Right lobe of liver (tissue), 6 donors: ENCODE data around the gene ATF1. TPM values are rescaled to one million over a fixed set of nuclear protein-coding genes. Genes with fewer than 3 reads are reported as not detected.
A peak's percentile ranks its signal among the peaks of the same experiment; 100 is the strongest.

ENCODE experiments used
- ATAC-seq, 4 donors: fragments of 200-7000 bp; cut with Tn5 transposase; one replicate each; pipeline ENCODE4 v1.9.1; 2020; ENCODE audit warnings: mild to moderate bottlenecking in 4 of 4, moderate library complexity in 4 of 4
- DNase-seq, 3 donors: peaks; one replicate each; pipeline ENCODE4 v3.0.0-alpha.2; 2020
- H3K27ac ChIP-seq, 3 donors: fragments of 200-600 bp; one replicate each; pipeline ENCODE4 v1.8.0; 2022
- H3K27me3 ChIP-seq, 2 donors: fragments of 200-600 bp; one replicate each; pipeline ENCODE4 v1.8.0; 2022
- H3K36me3 ChIP-seq, 4 donors: fragments of 200-600 bp; sonication (generic) in 1 of 4; one replicate each; pipeline versions ENCODE4 v1.5.1 to v1.8.0; 2017 to 2022; ENCODE audit warnings: control low read depth in 1 of 4
- H3K4me1 ChIP-seq, 4 donors: fragments of 200-600 bp; sonication (generic) in 1 of 4; one replicate each; pipeline versions ENCODE4 v1.5.1 to v1.8.0; 2017 to 2022; ENCODE audit warnings: control low read depth in 1 of 4
- H3K4me3 ChIP-seq, 3 donors: fragments of 200-600 bp; one replicate each; pipeline ENCODE4 v1.8.0; 2022
- H3K9me3 ChIP-seq, 4 donors: fragments of 200-600 bp; sonication (generic) in 1 of 4; one replicate each; pipeline versions ENCODE4 v1.5.1 to v1.8.0; 2017 to 2022; ENCODE audit warnings: control low read depth in 1 of 4
- CTCF ChIP-seq, 4 donors: fragments of 200-600 bp in 3 of 4; fragments of 450-650 bp in 1 of 4; IDR thresholded peaks; one replicate each; pipeline versions ENCODE4 v1.5.1 to v1.8.0; 2016 to 2022; ENCODE audit warnings: antibody characterized with exemption in 4 of 4, mild to moderate bottlenecking in 2 of 4
- POLR2A ChIP-seq: fragments of 450-650 bp; IDR thresholded peaks from one replicate; pipeline ENCODE4 v1.6.1; 2017; ENCODE audit warnings: antibody characterized with exemption, mild to moderate bottlenecking
- WGBS: methylation state at CpG from one replicate; pipeline ENCODE4 v1.1.6; 2018; ENCODE audit warnings: low coverage, low lambda C conversion rate; ENCODE audit not compliant: insufficient coverage; ENCODE audit errors: missing lambda C conversion rate; 5-methylcytosine and 5-hydroxymethylcytosine counted together
- intact Hi-C, 2 donors: fragments of 100-400 bp; cut with DNase I; formaldehyde crosslinking; loops; one replicate each; pipeline versions ENCODE4 v1.11.2 to v1.14.1; 2022
- total RNA-seq, 6 experiments: library from RNA; depleted of rRNA in 2 of 6; stranded (reverse); fragments of >200 nt in 2 of 6; fragmentation: NEBNext Ultra II Directional in 3 of 6; extraction: Animal tissue kit (Norgen Biotek cat#: 25700) in 3 of 6; gene quantifications; one replicate each; pipeline versions ENCODE4 v1.1.0 to v1.2.4, GENCODE V29; 2016 to 2023
- donor health status: DM: no; HTN: yes; CAD: no.
- donor health status: DM: no; HTN: no; CAD: no.
- donor health status: DM: no; HTN: no; CAD: no.
- donor health status: DM: no; HTN: yes; CAD: no.
- donor health status: DM: no; HTN: yes; CAD: no.

Gene ATF1
- total RNA-seq, 6 experiments from 2014 or later = 7.3 to 19.9 (median 13.4) TPM

DNA sequence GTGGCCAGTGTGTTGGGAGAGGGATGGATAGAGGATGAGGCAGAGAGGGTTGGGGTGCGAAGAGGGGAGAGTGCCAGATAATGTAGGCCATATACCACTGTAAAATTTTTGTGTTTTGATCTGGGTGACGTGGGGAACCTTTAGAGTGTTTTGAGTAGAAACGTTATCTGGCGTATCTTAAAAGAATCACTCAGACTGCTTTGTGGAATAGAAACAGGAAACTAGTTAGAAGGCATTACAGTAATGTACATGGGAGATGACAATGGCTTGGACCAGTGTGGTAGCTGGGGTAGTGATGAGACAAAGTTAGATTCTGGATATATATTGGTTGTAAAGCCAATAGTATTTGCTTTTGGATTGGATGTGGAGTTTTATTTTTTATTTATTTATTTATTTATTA lies 20.6 kb downstream of the ATF1 start:
- ATAC-seq = no peak
- WGBS = 89% methylated on average over 4 of the region's 4 CpGs

GRCh38 chr12:50785406-50786001 lies 21.6 kb downstream of the ATF1 start:
- no peaks in the 10 kb centered on the region for H3K9me3 ChIP-seq
- ATAC-seq = no peak
- intact Hi-C loops = no loop called here
- H3K4me1 ChIP-seq = no peaks in the 10 kb centered on the region
- no peak overlapping the region for H3K4me3 ChIP-seq
- 100% methylated on average over 1 of the region's 3 CpGs for WGBS
- peaks cover 0 to 15% (median 5%) of the 10 kb centered on the region in 4 donors for H3K36me3 ChIP-seq
- DNase-seq = no peak
- no peak overlapping the region for H3K27ac ChIP-seq
- TF ChIP-seq CTCF (IDR thresholded peaks at IDR 0.05) (no peak), POLR2A (no peak)
- H3K27me3 ChIP-seq = no peaks in the 10 kb centered on the region

More for the DNA sequence above, 20.6 kb downstream of the ATF1 start:
- Histone ChIP-seq H3K36me3 (peaks cover 0 to 15% (median 5%) of the 10 kb centered on the region in 4 donors), H3K4me1 (no peaks in the 10 kb centered on the region), H3K4me3 (no peak overlapping the region), H3K27ac (no peak overlapping the region), H3K27me3 (no peaks in the 10 kb centered on the region), H3K9me3 (no peaks in the 10 kb centered on the region)
- DNase-seq = no peak
- no peak for TF ChIP-seq POLR2A
- no peak for TF ChIP-seq CTCF (IDR thresholded peaks at IDR 0.05)
- intact Hi-C loops = no loop called here

GRCh38 chr12:50786498-50787231 lies 22.8 kb downstream of the ATF1 start:
- Histone ChIP-seq H3K4me1 (no peaks in the 10 kb centered on the region), H3K9me3 (no peaks in the 10 kb centered on the region), H3K4me3 (no peak overlapping the region), H3K36me3 (peaks cover 0 to 4% (median under 1%) of the 10 kb centered on the region in 4 donors), H3K27ac (no peak overlapping the region), H3K27me3 (no peaks in the 10 kb centered on the region)
- no peak for TF ChIP-seq CTCF (IDR thresholded peaks at IDR 0.05)
- TF ChIP-seq POLR2A = no peak
- DNase-seq = no peak
- 71% methylated on average over 3 of the region's 3 CpGs for WGBS
- ATAC-seq = peak in 1 of 4 donors; percentile 80
- intact Hi-C loops = no loop called here

- H3K9me3 ChIP-seq = no peaks in the 10 kb centered on the region
- no peak overlapping the region for H3K4me3 ChIP-seq
- DNase-seq (no peak), ATAC-seq (no peak)
- intact Hi-C loops = no loop called here
- no peaks in the 10 kb centered on the region for H3K27me3 ChIP-seq
- no peak for TF ChIP-seq CTCF (IDR thresholded peaks at IDR 0.05)
- no peak for TF ChIP-seq POLR2A
- WGBS = 89% methylated on average over 2 of the region's 2 CpGs
- no peaks in the 10 kb centered on the region for H3K4me1 ChIP-seq
- no peaks in the 10 kb centered on the region for H3K36me3 ChIP-seq
- no peak overlapping the region for H3K27ac ChIP-seq
These were observed 23.7 kb downstream of the ATF1 start for GRCh38 chr12:50787618-50788017.
